Measurements from ENCODE around the gene ITPRIPL2. TPM values are rescaled to one million over a fixed set of nuclear protein-coding genes. Genes with fewer than 3 reads are reported as not detected.

The ITPRIPL2 gene
- total RNA-seq, 4 donors from 2014 or later = 23.6 to 38.9 (median 32.5) TPM

DNA sequence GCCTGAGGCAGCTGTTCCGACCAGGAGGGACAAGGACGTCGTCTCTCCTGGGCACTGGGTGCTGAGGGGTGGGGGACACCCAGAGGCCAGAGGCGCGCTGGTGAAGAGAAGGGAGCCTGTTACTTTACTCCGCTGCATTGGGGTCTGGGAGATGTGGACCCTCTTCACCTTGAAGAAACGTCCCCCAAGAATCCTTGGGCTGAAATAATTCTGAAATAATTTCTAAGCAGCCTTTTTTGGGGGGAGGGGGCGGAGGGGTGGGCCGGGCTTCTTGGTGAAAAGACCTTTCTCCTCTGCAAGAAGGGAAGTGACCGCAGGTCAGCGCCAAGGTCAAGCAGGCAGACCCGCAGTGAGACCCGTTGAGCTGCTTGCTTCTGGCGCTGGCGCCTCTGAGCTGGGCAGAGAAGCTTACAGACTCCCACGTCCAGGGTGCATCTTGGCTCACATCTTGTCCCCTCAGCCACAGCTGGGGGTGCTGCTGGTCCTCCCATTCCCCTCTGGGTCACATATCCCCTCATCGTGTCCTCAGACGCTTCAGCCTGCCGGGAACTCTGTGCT is 55.4 kb downstream of the ITPRIPL2 start:
- H3K9me3 ChIP-seq = no peaks in the 10 kb centered on the region
- DNase-seq = no peak
- H3K27me3 ChIP-seq = no peaks in the 10 kb centered on the region
- peaks cover 0 to 26% (median 6%) of the 10 kb centered on the region in 4 donors for H3K4me1 ChIP-seq
- H3K4me3 ChIP-seq = peak overlapping the region; percentile 40 to 76 (median 51)
- H3K36me3 ChIP-seq = no peaks in the 10 kb centered on the region
- no peak overlapping the region for H3K27ac ChIP-seq
- TF ChIP-seq, protein P1, sequence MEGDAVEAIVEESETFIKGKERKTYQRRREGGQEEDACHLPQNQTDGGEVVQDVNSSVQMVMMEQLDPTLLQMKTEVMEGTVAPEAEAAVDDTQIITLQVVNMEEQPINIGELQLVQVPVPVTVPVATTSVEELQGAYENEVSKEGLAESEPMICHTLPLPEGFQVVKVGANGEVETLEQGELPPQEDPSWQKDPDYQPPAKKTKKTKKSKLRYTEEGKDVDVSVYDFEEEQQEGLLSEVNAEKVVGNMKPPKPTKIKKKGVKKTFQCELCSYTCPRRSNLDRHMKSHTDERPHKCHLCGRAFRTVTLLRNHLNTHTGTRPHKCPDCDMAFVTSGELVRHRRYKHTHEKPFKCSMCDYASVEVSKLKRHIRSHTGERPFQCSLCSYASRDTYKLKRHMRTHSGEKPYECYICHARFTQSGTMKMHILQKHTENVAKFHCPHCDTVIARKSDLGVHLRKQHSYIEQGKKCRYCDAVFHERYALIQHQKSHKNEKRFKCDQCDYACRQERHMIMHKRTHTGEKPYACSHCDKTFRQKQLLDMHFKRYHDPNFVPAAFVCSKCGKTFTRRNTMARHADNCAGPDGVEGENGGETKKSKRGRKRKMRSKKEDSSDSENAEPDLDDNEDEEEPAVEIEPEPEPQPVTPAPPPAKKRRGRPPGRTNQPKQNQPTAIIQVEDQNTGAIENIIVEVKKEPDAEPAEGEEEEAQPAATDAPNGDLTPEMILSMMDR (IDR thresholded peaks at IDR 0.05) = no peak
- no peak for TF ChIP-seq POLR2A (IDR thresholded peaks at IDR 0.05)

DNA sequence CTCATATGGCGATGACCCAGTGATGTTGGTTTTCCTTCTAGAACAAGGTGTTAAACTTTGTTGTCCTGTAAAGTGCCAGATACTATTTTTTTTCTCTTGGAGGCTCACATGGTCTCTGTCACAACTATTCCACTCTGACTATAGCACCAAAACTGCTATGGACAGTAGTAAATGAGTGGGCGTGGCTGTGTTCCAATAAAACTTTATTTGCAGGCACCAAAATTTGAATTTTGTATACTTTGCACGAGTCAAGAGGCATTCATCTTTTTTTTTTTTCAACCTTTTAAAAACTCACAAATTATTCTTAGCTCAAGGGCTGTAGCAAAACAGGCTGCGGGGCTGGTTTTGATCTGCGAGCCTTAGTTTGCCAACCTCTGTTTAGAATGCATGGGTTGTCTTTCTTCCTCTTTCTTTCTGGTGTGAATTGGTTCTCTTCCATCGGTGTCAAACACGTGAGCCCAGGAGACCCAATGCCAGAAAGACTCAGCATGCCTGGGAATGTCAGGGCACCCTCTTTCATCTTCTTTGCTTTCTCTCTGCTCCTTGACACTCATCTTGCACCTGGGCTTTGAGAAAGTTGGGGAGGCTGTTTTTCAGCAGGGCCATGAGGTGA is 56.4 kb downstream of the ITPRIPL2 start:
- no peak for DNase-seq
- H3K4me3 ChIP-seq = no peak overlapping the region
- no peaks in the 10 kb centered on the region for H3K27me3 ChIP-seq
- no peak overlapping the region for H3K27ac ChIP-seq
- no peaks in the 10 kb centered on the region for H3K36me3 ChIP-seq
- TF ChIP-seq POLR2A (IDR thresholded peaks at IDR 0.05) = no peak
- TF ChIP-seq, protein P1 (IDR thresholded peaks at IDR 0.05) = no peak
- no peaks in the 10 kb centered on the region for H3K9me3 ChIP-seq
- peaks cover 0 to 26% (median 6%) of the 10 kb centered on the region in 4 donors for H3K4me1 ChIP-seq

Other genes with a start within 250 kb of the ITPRIPL2 start
- 100 to 1,000 TPM; 129 to 157 (median 137) TPM for gene SMG1, start 187.6 kb upstream of the ITPRIPL2 start, total RNA-seq
- 1 to 10 TPM; 2.5 to 7.0 (median 5.6) TPM for gene TMC7, start 130.0 kb upstream of the ITPRIPL2 start, total RNA-seq
- gene COQ7, start 46.4 kb upstream of the ITPRIPL2 start, total RNA-seq = 10 to 100 TPM; 16.5 to 29.1 (median 20.6) TPM
- 10 to 100 TPM in 2 of 4 donors, 1 to 10 TPM in 2; 4.2 to 30.5 (median 9.6) TPM for gene SYT17, start 54.3 kb downstream of the ITPRIPL2 start, total RNA-seq
- gene CLEC19A, start 171.8 kb downstream of the ITPRIPL2 start, total RNA-seq = not detected